DND-41 (cell line): ENCODE measurements around the gene CBX4.

Experiments
- EZH2 ChIP-seq: IDR thresholded peaks from 3 replicates; pipeline ENCODE4 v1.6.1; 2012; ENCODE audit warnings: borderline replicate concordance, low read depth, mild to moderate bottlenecking, moderate library complexity, low read length, inconsistent platforms; ENCODE audit not compliant: severe bottlenecking
- TF ChIP-seq, protein P1 (sequence below): IDR thresholded peaks from 2 replicates; pipeline ENCODE4 v1.5.1; 2012; ENCODE audit warnings: borderline replicate concordance, low read length, moderate library complexity, mild to moderate bottlenecking; ENCODE audit not compliant: poor library complexity, severe bottlenecking; ENCODE audit errors: extremely low read depth

DNA sequence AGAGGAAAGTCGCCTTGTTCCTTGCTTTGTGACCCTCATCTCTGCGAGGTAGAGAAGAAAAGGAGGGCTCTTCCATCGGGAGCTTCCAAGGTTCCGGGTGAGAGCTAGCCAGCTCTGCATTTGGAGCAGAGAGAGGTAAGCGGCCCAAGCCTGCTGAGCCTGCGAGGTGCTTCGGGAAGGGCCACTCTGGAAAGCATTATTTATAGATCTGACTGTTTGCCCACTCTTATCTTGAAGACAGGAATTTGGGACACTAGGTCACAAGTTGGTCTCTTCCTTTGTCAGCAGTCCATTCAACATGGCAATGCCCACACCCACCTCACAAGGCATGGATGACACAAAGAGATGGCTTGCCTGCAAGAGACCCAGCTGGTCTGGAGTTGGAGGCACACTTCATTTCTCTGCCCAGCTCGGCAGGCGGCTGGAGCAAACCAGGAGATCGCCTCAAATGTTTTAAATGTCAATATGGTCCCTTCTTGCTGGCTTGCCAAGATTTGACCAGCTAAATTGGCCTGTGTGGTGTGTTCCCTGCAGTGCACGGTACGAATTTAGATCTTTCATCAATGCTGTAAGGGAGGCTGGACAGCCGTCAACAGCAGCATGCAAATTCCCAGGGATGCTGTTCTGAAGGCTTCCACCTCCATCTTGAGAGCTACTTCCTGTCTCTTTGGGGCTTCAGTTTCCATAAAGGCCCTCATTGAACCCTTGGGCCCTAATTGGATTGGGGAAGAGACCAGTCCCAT, 19.5 kb downstream of the CBX4 start:
- TF ChIP-seq, protein P1, sequence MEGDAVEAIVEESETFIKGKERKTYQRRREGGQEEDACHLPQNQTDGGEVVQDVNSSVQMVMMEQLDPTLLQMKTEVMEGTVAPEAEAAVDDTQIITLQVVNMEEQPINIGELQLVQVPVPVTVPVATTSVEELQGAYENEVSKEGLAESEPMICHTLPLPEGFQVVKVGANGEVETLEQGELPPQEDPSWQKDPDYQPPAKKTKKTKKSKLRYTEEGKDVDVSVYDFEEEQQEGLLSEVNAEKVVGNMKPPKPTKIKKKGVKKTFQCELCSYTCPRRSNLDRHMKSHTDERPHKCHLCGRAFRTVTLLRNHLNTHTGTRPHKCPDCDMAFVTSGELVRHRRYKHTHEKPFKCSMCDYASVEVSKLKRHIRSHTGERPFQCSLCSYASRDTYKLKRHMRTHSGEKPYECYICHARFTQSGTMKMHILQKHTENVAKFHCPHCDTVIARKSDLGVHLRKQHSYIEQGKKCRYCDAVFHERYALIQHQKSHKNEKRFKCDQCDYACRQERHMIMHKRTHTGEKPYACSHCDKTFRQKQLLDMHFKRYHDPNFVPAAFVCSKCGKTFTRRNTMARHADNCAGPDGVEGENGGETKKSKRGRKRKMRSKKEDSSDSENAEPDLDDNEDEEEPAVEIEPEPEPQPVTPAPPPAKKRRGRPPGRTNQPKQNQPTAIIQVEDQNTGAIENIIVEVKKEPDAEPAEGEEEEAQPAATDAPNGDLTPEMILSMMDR: no peak
- TF ChIP-seq EZH2: no peak
